GM23338 (cell line): ENCODE data around the gene PLEKHA7. TPM values are rescaled to one million over a fixed set of nuclear protein-coding genes. Genes with fewer than 3 reads are reported as not detected.

Experiments
- ATAC-seq: fragments of 200-7000 bp; cut with Tn5 transposase; 3 replicates; pipeline ENCODE4 v1.9.1; 2020
- DNase-seq: peaks from one replicate; pipeline ENCODE4 v3.0.0-alpha.2; 2015; ENCODE audit warnings: low spot score
- H2AFZ ChIP-seq: fragments of 200-600 bp; sonication (generic); 2 replicates; pipeline ENCODE4 v1.8.0; 2016; ENCODE audit warnings: antibody characterized with exemption, mild to moderate bottlenecking, moderate library complexity
- H3F3A ChIP-seq: fragments of 200-600 bp; sonication (generic); replicated peaks from 2 replicates; pipeline ENCODE4 v1.8.0; 2017; ENCODE audit warnings: antibody characterized with exemption, mixed run types, low read depth
- H3K27ac ChIP-seq: fragments of 200-600 bp; sonication (generic); 2 replicates; pipeline ENCODE4 v1.6.1; 2016; ENCODE audit warnings: low read depth
- H3K27me3 ChIP-seq: fragments of 200-600 bp; sonication (generic); 2 replicates; pipeline ENCODE4 v1.8.0; 2016; ENCODE audit warnings: mild to moderate bottlenecking, mixed run types, moderate library complexity; ENCODE audit not compliant: insufficient read depth
- H3K36me3 ChIP-seq: fragments of 200-600 bp; sonication (generic); 2 replicates; pipeline ENCODE4 v1.8.0; 2016; ENCODE audit warnings: mild to moderate bottlenecking; ENCODE audit not compliant: insufficient read depth
- H3K4me1 ChIP-seq: fragments of 200-600 bp; sonication (generic); 2 replicates; pipeline ENCODE4 v1.8.0; 2016; ENCODE audit warnings: mild to moderate bottlenecking, moderate library complexity; ENCODE audit not compliant: insufficient read depth
- H3K4me2 ChIP-seq: fragments of 200-600 bp; sonication (generic); 2 replicates; pipeline ENCODE4 v1.7.1; 2017; ENCODE audit warnings: mixed run types
- H3K4me3 ChIP-seq: fragments of 200-600 bp; sonication (generic); 2 replicates; pipeline ENCODE4 v1.6.1; 2016; ENCODE audit warnings: mixed run types
- H3K79me2 ChIP-seq: fragments of 200-600 bp; sonication (generic); replicated peaks from 2 replicates; pipeline ENCODE4 v1.8.0; 2017; ENCODE audit warnings: mild to moderate bottlenecking; ENCODE audit not compliant: insufficient read depth
- H3K9me2 ChIP-seq: fragments of 200-600 bp; sonication (generic); 2 replicates; pipeline ENCODE4 v1.8.0; 2017; ENCODE audit not compliant: insufficient read depth
- H4K20me1 ChIP-seq: fragments of 200-600 bp; sonication (generic); replicated peaks from 2 replicates; pipeline ENCODE4 v1.8.0; 2017; ENCODE audit warnings: mild to moderate bottlenecking; ENCODE audit not compliant: insufficient read depth
- H3K27ac Mint-ChIP-seq: 2 replicates; pipeline ENCODE4 v1.8.0; 2020; ENCODE audit warnings: inconsistent platforms, mild to moderate bottlenecking, moderate library complexity, mixed read lengths
- H3K27me3 Mint-ChIP-seq: 3 replicates; pipeline ENCODE4 v1.8.0; 2022; ENCODE audit warnings: low read depth, mild to moderate bottlenecking, moderate library complexity, mixed read lengths, inconsistent platforms; ENCODE audit not compliant: insufficient read depth, poor library complexity
- H3K36me3 Mint-ChIP-seq: 3 replicates; pipeline ENCODE4 v1.8.0; 2021; ENCODE audit warnings: low read depth, mild to moderate bottlenecking, inconsistent platforms, moderate library complexity, mixed read lengths
- H3K4me1 Mint-ChIP-seq: 3 replicates; pipeline ENCODE4 v1.8.0; 2020; ENCODE audit warnings: mild to moderate bottlenecking, inconsistent platforms, mixed read lengths
- H3K4me3 Mint-ChIP-seq: 3 replicates; pipeline ENCODE4 v1.8.0; 2021; ENCODE audit warnings: moderate library complexity, mild to moderate bottlenecking, inconsistent platforms, mixed read lengths
- H3K9me3 Mint-ChIP-seq: 3 replicates; pipeline ENCODE4 v1.8.0; 2020; ENCODE audit warnings: moderate library complexity, mild to moderate bottlenecking, inconsistent platforms, mixed read lengths
- CREB1 ChIP-seq: fragments of 250-450 bp; sonication (Bioruptor Pico); IDR thresholded peaks from 2 replicates; pipeline ENCODE4 v1.5.0; 2020; ENCODE audit warnings: low read depth, mild to moderate bottlenecking, moderate library complexity
- CTCF ChIP-seq, 2 experiments: fragments of 200-600 bp in 1 of 2; sonication (generic) in 1 of 2; conservative IDR thresholded peaks; 2 replicates each; pipeline versions ENCODE4 v1.5.1 to v1.6.1; 2016 to 2017; ENCODE audit warnings: antibody characterized with exemption in 2 of 2, low read depth in 2 of 2, mild to moderate bottlenecking in 2 of 2, moderate library complexity in 1 of 2
- ETS1 ChIP-seq: IDR thresholded peaks from 2 replicates; pipeline ENCODE4 v1.6.1; 2016; ENCODE audit warnings: antibody characterized with exemption
- EZH2 ChIP-seq: fragments of 200-600 bp; sonication (generic); IDR thresholded peaks from one replicate; pipeline ENCODE4 v1.8.0; 2017; ENCODE audit warnings: antibody characterized with exemption, mild to moderate bottlenecking, low read depth; ENCODE audit not compliant: unreplicated experiment
- EZH2phosphoT487 ChIP-seq: fragments of 200-600 bp; sonication (generic); IDR thresholded peaks from one replicate; pipeline ENCODE4 v1.8.1; 2018; ENCODE audit warnings: antibody characterized with exemption; ENCODE audit not compliant: unreplicated experiment
- JUNB ChIP-seq: IDR thresholded peaks from one replicate; pipeline ENCODE4 v1.6.1; 2016; ENCODE audit warnings: antibody characterized with exemption; ENCODE audit not compliant: unreplicated experiment
- NANOG ChIP-seq: IDR thresholded peaks from 2 replicates; pipeline ENCODE4 v1.6.1; 2016; ENCODE audit warnings: antibody characterized with exemption, borderline replicate concordance
- POLR2AphosphoS5 ChIP-seq: IDR thresholded peaks from 2 replicates; pipeline ENCODE4 v1.6.1; 2016; ENCODE audit warnings: antibody characterized with exemption, low read depth
- REST ChIP-seq: IDR thresholded peaks from one replicate; pipeline ENCODE4 v1.6.1; 2018; ENCODE audit warnings: antibody characterized with exemption; ENCODE audit not compliant: unreplicated experiment
- STAT1 ChIP-seq: IDR thresholded peaks from one replicate; pipeline ENCODE4 v1.6.1; 2016; ENCODE audit warnings: antibody characterized with exemption; ENCODE audit not compliant: unreplicated experiment
- ZNF114 ChIP-seq: fragments of 250-450 bp; sonication (Bioruptor Pico); IDR thresholded peaks from 2 replicates; pipeline ENCODE4 v1.5.0; 2020; ENCODE audit warnings: mild to moderate bottlenecking, moderate library complexity
- ZNF331 ChIP-seq: fragments of 250-450 bp; sonication (Bioruptor Pico); IDR thresholded peaks from 2 replicates; pipeline ENCODE4 v1.5.0; 2020; ENCODE audit warnings: low read depth, mild to moderate bottlenecking, moderate library complexity
- ZNF462 ChIP-seq: fragments of 250-450 bp; sonication (Bioruptor Pico); IDR thresholded peaks from 2 replicates; pipeline ENCODE4 v1.5.0; 2020; ENCODE audit warnings: mild to moderate bottlenecking, moderate library complexity
- polyA plus RNA-seq: library from polyadenylated mRNA; unstranded; fragments of >200 nt; fragmentation: Nextera tagmentation; extraction: Ambion mirVana; gene quantifications from 2 replicates; pipeline ENCODE4 v1.2.1, GENCODE V29; 2016
- total RNA-seq: library from RNA; depleted of rRNA; stranded (reverse); fragments of >200 nt; shearing (Covaris generic); gene quantifications from 2 replicates; pipeline ENCODE4 v1.2.3, GENCODE V29; 2014

PLEKHA7 gene
- total and polyA plus RNA-seq, 2 experiments from 2014 or later, result 9.7 to 15.8 TPM

GRCh38 chr11:16874275-16874975 is 139.8 kb downstream of the PLEKHA7 start:
- no peaks in the 10 kb centered on the region for H3K27me3 ChIP-seq
- no peaks in the 10 kb centered on the region for H3K9me3 Mint-ChIP-seq

More at GRCh38 chr11:16874275-16874975, 139.8 kb downstream of the PLEKHA7 start:
- no peak overlapping the region for H3K4me2 ChIP-seq
- peaks cover 14% of the 10 kb centered on the region; the same call in 1 of the 2 replicates for H3K4me1 ChIP-seq
- DNase-seq (no peak), ATAC-seq (no peak)
- no peaks in the 10 kb centered on the region for H4K20me1 ChIP-seq
- Mint-ChIP-seq H3K4me1 (peaks cover 29% of the 10 kb centered on the region), H3K27ac (no peak overlapping the region), H3K27me3 (peaks cover 9% of the 10 kb centered on the region), H3K4me3 (no peak overlapping the region), H3K36me3 (no peaks in the 10 kb centered on the region)
- no peaks in the 10 kb centered on the region for H3F3A ChIP-seq
- H2AFZ ChIP-seq, result no peak overlapping the region
- H3K79me2 ChIP-seq, result no peaks in the 10 kb centered on the region
- no peak overlapping the region for H3K4me3 ChIP-seq
- H3K36me3 ChIP-seq, result no peaks in the 10 kb centered on the region
- TF ChIP-seq CTCF (conservative IDR thresholded peaks at IDR 0.05; ENCODE audit: low read depth in 2 of 2) (no peak), ETS1 (no peak), ZNF462 (no peak), NANOG (no peak), JUNB (no peak), STAT1 (no peak), POLR2AphosphoS5 (no peak), ZNF331 (CRISPR knock-in tag) (no peak), EZH2 (no peak), EZH2phosphoT487 (no peak), ZNF114 (CRISPR knock-in tag) (no peak), CREB1 (CRISPR knock-in tag) (no peak), REST (no peak)
- no peak overlapping the region for H3K27ac ChIP-seq
- 0 out of 2 replicates have a peak, but pooled peaks cover 6% of the 10 kb centered on the region for H3K9me2 ChIP-seq
